Measurements from ENCODE around the gene NACAD.

NACAD gene

GRCh38 chr7:45075355-45075644 is 13.5 kb downstream of the NACAD start:
- Mint-ChIP-seq H3K27ac (no peak overlapping the region), H3K36me3 (ENCODE audit: low read depth) (peaks cover 28% of the 10 kb centered on the region), H3K4me3 (no peak overlapping the region), H3K9me3 (no peaks in the 10 kb centered on the region), H3K27me3 (ENCODE audit: low read depth) (no peaks in the 10 kb centered on the region), H3K4me1 (no peaks in the 10 kb centered on the region)
- TF ChIP-seq, protein P1, sequence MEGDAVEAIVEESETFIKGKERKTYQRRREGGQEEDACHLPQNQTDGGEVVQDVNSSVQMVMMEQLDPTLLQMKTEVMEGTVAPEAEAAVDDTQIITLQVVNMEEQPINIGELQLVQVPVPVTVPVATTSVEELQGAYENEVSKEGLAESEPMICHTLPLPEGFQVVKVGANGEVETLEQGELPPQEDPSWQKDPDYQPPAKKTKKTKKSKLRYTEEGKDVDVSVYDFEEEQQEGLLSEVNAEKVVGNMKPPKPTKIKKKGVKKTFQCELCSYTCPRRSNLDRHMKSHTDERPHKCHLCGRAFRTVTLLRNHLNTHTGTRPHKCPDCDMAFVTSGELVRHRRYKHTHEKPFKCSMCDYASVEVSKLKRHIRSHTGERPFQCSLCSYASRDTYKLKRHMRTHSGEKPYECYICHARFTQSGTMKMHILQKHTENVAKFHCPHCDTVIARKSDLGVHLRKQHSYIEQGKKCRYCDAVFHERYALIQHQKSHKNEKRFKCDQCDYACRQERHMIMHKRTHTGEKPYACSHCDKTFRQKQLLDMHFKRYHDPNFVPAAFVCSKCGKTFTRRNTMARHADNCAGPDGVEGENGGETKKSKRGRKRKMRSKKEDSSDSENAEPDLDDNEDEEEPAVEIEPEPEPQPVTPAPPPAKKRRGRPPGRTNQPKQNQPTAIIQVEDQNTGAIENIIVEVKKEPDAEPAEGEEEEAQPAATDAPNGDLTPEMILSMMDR (IDR thresholded peaks at IDR 0.05; ENCODE audit: unreplicated experiment in 3 of 3), result no peak

DNA sequence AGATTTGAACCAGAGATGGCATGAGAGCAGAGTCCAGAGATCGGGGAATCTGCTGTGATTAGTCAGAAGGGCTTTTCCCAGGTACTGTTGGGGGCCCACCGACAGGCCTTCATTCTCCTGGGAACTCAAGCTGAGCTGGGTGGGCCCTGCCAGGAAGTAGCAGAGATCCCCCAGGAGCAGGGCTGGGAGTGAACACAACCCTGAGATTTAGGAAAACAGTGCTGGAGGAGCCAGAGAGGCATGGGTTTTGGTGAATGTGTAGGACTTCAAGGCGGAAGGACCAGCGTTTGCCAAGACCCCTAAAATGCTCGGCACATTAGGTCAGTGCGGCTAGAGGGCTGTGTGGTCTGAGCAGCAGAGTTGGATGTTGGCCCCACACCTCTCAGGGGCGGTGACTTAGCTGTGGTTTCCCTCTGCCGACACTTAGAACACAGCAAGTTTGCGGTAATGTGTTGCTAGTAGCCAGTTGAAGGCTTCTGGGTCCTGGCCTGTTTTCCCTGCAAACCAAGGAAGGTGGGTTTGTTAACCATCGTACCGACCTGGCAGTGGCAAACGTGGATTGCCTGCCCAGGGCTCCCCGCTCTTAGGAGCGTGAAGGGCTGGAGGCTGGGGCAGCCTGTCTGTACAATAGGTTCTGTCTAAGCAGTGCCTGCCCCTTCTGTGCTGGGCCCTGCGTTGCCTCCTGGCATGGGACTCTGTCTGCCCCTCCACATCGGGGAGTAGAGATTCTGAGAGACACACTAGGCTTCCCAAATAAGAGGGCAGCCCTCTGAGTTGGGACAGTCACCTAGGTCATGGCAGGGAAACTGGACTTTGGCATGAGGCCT is 14.0 kb downstream of the NACAD start:
- TF ChIP-seq, protein P1 (IDR thresholded peaks at IDR 0.05; ENCODE audit: unreplicated experiment in 3 of 3), result no peak
- H3K36me3 Mint-ChIP-seq (ENCODE audit: low read depth), result peaks cover 28% of the 10 kb centered on the region
- H3K9me3 Mint-ChIP-seq, result no peaks in the 10 kb centered on the region
- no peak overlapping the region for H3K4me3 Mint-ChIP-seq
- no peaks in the 10 kb centered on the region for H3K4me1 Mint-ChIP-seq
- no peaks in the 10 kb centered on the region for H3K27me3 Mint-ChIP-seq (ENCODE audit: low read depth)
- no peak overlapping the region for H3K27ac Mint-ChIP-seq

- Mint-ChIP-seq H3K27ac (no peak overlapping the region), H3K27me3 (ENCODE audit: low read depth) (no peaks in the 10 kb centered on the region), H3K4me3 (no peak overlapping the region), H3K36me3 (ENCODE audit: low read depth) (peaks cover 31% of the 10 kb centered on the region), H3K9me3 (no peaks in the 10 kb centered on the region), H3K4me1 (no peaks in the 10 kb centered on the region)
- TF ChIP-seq, protein P1 (IDR thresholded peaks at IDR 0.05; ENCODE audit: unreplicated experiment in 3 of 3), result no peak
Measured at GRCh38 chr7:45073786-45074527, 14.8 kb downstream of the NACAD start.

- no peaks in the 10 kb centered on the region for H3K4me1 Mint-ChIP-seq
- no peaks in the 10 kb centered on the region for H3K9me3 Mint-ChIP-seq
- no peak overlapping the region for H3K27ac Mint-ChIP-seq
- H3K4me3 Mint-ChIP-seq, result no peak overlapping the region
- H3K27me3 Mint-ChIP-seq (ENCODE audit: low read depth), result no peaks in the 10 kb centered on the region
- peaks cover 34% of the 10 kb centered on the region for H3K36me3 Mint-ChIP-seq (ENCODE audit: low read depth)
- TF ChIP-seq, protein P1 (IDR thresholded peaks at IDR 0.05; ENCODE audit: unreplicated experiment in 3 of 3), result no peak
Measured at GRCh38 chr7:45073031-45073785, 15.6 kb downstream of the NACAD start.

DNA sequence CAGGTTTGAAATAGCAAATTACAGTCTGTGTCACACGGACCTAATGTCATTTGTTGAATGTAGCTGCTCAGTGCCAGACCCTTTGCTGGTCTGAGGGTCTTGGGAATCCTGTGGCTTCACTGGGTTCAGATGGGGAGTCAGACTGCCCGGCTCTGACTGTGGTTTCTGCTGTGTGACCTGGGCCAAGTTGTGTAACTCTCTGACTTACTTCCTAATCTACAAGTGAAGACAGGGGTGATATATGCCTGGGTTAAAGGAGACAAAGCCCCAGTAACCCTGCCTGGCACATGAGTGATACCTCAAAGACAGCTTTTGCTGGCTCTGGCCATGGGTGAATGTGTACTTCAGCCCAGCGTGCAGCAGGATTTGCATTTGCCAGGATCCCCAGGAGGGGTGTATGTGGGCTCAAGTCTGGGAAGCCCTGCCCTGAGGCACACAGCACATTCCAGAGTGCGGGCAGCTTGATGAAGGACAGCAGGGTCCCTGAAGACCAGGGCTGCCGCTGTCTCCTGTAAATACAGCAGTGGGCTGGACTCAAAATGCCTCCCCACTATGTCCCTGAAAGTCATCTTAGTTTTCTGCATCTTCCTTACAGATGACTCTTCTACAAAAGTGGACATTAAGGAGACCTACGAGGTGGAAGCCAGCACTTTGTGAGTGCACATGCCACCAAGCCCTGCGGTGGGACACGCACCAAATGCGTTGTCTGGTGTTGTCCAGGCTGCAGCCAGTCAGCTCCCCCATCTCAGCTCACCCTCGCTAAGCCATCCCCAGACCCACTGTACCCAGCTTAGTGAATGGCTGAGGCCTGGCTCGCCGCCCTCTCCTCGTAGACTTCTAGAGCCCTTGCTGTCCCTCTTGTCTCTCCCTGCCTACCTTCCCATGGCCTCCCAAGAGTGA is 16.4 kb downstream of the NACAD start:
- Mint-ChIP-seq H3K27ac (no peak overlapping the region), H3K4me1 (no peaks in the 10 kb centered on the region), H3K27me3 (ENCODE audit: low read depth) (no peaks in the 10 kb centered on the region), H3K9me3 (no peaks in the 10 kb centered on the region), H3K36me3 (ENCODE audit: low read depth) (peaks cover 42% of the 10 kb centered on the region), H3K4me3 (no peak overlapping the region)
- TF ChIP-seq, protein P1 (IDR thresholded peaks at IDR 0.05; ENCODE audit: unreplicated experiment in 3 of 3), result no peak

Data from nephron (organoid).